ENCODE measurements around the gene LRIG1. TPM values are rescaled to one million over a fixed set of nuclear protein-coding genes. Genes with fewer than 3 reads are reported as not detected.

LRIG1 gene
- total and polyA plus RNA-seq, 9 of the 15 experiments (the other 6 are each of a cell fraction or from before 2014, with no cell fraction given): 0.05 to 0.38 (median 0.13) TPM; not detected in 3

GRCh38 chr3:66381626-66382025 is 119.2 kb downstream of the LRIG1 start:
- CTCF ChIA-PET (ENCODE audit: low intra/inter-chr PET ratio): no interaction called here
- no peaks in the 10 kb centered on the region for H3K27me3 ChIP-seq (ENCODE audit: control insufficient read depth in 2 of 2, insufficient read depth in 2 of 2, low read length in 2 of 2)
- TF ChIP-seq SMARCA4 (IDR thresholded peaks at IDR 0.05) (no peak), TSHZ1 (CRISPR knock-in tag; IDR thresholded peaks at IDR 0.05) (no peak), ZKSCAN8 (CRISPR knock-in tag; IDR thresholded peaks at IDR 0.05) (no peak), ZNF318 (IDR thresholded peaks at IDR 0.05; ENCODE audit: borderline replicate concordance in 1 of 2, low read depth in 1 of 2) (no peak), DACH1 (IDR thresholded peaks at IDR 0.05; ENCODE audit: partially characterized antibody) (no peak), TAF15 (IDR thresholded peaks at IDR 0.05; ENCODE audit: low read depth, low read length) (no peak), ARID1B (IDR thresholded peaks at IDR 0.05) (no peak)
- no peak for DNase-seq (ENCODE audit: extremely low read depth in 1 of 4, low spot score in 3 of 4)
- POLR2A ChIA-PET: no interaction called here
- no peak overlapping the region for H3K27ac ChIP-seq (ENCODE audit: extremely low read depth, low read depth, low read length)
- H3K36me3 ChIP-seq (ENCODE audit: control insufficient read depth, insufficient read depth, low read length): peaks cover 10% of the 10 kb centered on the region; the same call in 1 of the 3 replicates
- no peaks in the 10 kb centered on the region for H3K9me1 ChIP-seq (ENCODE audit: control insufficient read depth, insufficient read depth, low read length)
- H3K4me3 ChIP-seq: no peak overlapping the region
- H4K20me1 ChIP-seq (replicated peaks; ENCODE audit: control insufficient read depth, insufficient read depth, low read length): no peaks in the 10 kb centered on the region
- H2AFZ ChIP-seq (ENCODE audit: low read depth, low read length): no peak overlapping the region
- 74% methylated on average over 7 of the region's 7 CpGs for WGBS (ENCODE audit: insufficient coverage, low coverage, missing lambda C conversion rate)
- no peak overlapping the region for H3K4me2 ChIP-seq (ENCODE audit: insufficient read depth, low read length)
- intact Hi-C loops (cut with micrococcal nuclease): no loop called here
- no peak for ATAC-seq
- no peaks in the 10 kb centered on the region for H3K79me2 ChIP-seq (ENCODE audit: control insufficient read depth, insufficient read depth, low read length)
- H3K9ac ChIP-seq (ENCODE audit: insufficient read depth in 1 of 2, low read depth in 2 of 2, low read length in 2 of 2): no peak overlapping the region
- in situ Hi-C loops (cut with MboI): no loop called here
- H3K9me3 ChIP-seq (replicated peaks; ENCODE audit: control insufficient read depth, insufficient read depth, low read depth, low read length): no peaks in the 10 kb centered on the region
- FAIRE-seq: no peak
- BruUV-seq (replicated peaks): no TSS peak
- peaks cover 0 to under 1% of the 10 kb centered on the region in 2 experiments; a peak in 2 of 5 replicates for H3K4me1 ChIP-seq (replicated peaks in 1 of 2; ENCODE audit: control insufficient read depth in 2 of 2, insufficient read depth in 2 of 2, low read length in 2 of 2)
